Endothelial cell of umbilical vein (primary cell): ENCODE results near the gene YWHAH. TPM values are rescaled to one million over a fixed set of nuclear protein-coding genes. Genes with fewer than 3 reads are reported as not detected.

Experiments
- BruUV-seq: library from RNA; stranded (reverse); fragments of 400-500 nt; replicated peaks from 2 replicates; lab custom pipeline; 2021; lab: Mats Ljungman, UMichigan
- CTCF ChIA-PET: fragments of 300-600, 350-600 bp; sonication (Branson Sonifier 250); formaldehyde crosslinking; loops from one replicate; lab custom pipeline; 2021; ENCODE audit warnings: antibody characterized with exemption, inconsistent platforms; lab: Charles Lee
- POLR2A ChIA-PET: fragments of 300-600, 350-600 bp; sonication (Branson Sonifier 250); formaldehyde crosslinking; loops from one replicate; lab custom pipeline; 2021; ENCODE audit warnings: antibody characterized with exemption, inconsistent platforms; lab: Charles Lee
- DNase-seq: peaks from one replicate; pipeline ENCODE4 v3.0.0-alpha.2; 2011; ENCODE audit warnings: low read depth, low spot score
- FAIRE-seq: peaks from 2 replicates; lab custom pipeline; 2011; peaks lifted over from hg19 to GRCh38; lab: Jason Lieb, UNC
- H2AFZ ChIP-seq: 2 replicates; pipeline ENCODE4 v1.6.0; 2012; ENCODE audit warnings: low read depth, low read length, control low read depth, inconsistent platforms
- H3K27ac ChIP-seq: 2 replicates; pipeline ENCODE4 v1.5.1; 2011; ENCODE audit warnings: low read depth, mild to moderate bottlenecking, control low read depth, low read length, moderate library complexity; ENCODE audit not compliant: insufficient read depth
- H3K27me3 ChIP-seq, 2 experiments: 2 replicates each; pipeline versions ENCODE4 v1.6.0 to v1.6.1; 2011; ENCODE audit warnings: low read length in 2 of 2, mixed read lengths in 1 of 2; ENCODE audit not compliant: control insufficient read depth in 2 of 2, insufficient read depth in 2 of 2
- H3K36me3 ChIP-seq, 2 experiments: 2 replicates in 1 of 2; 3 replicates in 1 of 2; pipeline ENCODE4 v1.5.1; 2011; ENCODE audit warnings: low read length in 2 of 2, mild to moderate bottlenecking in 1 of 2, moderate library complexity in 1 of 2; ENCODE audit not compliant: control insufficient read depth in 2 of 2, insufficient read depth in 2 of 2; ENCODE audit errors: extremely low read depth in 1 of 2
- H3K4me1 ChIP-seq: 3 replicates; pipeline ENCODE4 v1.5.1; 2011; ENCODE audit warnings: mild to moderate bottlenecking, low read length; ENCODE audit not compliant: control insufficient read depth, insufficient read depth; ENCODE audit errors: extremely low read depth
- H3K4me2 ChIP-seq: 2 replicates; pipeline ENCODE4 v1.6.1; 2011; ENCODE audit warnings: low read length, control low read depth, mixed read lengths; ENCODE audit not compliant: insufficient read depth
- H3K4me3 ChIP-seq, 3 experiments: fragments of 200-600 bp in 1 of 3; sonication (generic), shearing (Covaris generic) in 1 of 3; replicated peaks in 1 of 3; 2 replicates each; pipeline ENCODE4 v1.5.1; 2011 to 2016; ENCODE audit warnings: control low read depth in 3 of 3, low read length in 3 of 3, mild to moderate bottlenecking in 2 of 3, inconsistent platforms in 1 of 3, low read depth in 1 of 3, moderate library complexity in 1 of 3; ENCODE audit not compliant: insufficient read depth in 1 of 3
- H3K79me2 ChIP-seq: 2 replicates; pipeline ENCODE4 v1.6.0; 2012; ENCODE audit warnings: low read length, inconsistent platforms; ENCODE audit not compliant: control insufficient read depth, insufficient read depth
- H3K9ac ChIP-seq: replicated peaks from 2 replicates; pipeline ENCODE3; 2011; ENCODE audit warnings: low read length, control low read depth; ENCODE audit not compliant: insufficient read depth; ENCODE audit errors: extremely low read depth
- H3K9me1 ChIP-seq: replicated peaks from 3 replicates; pipeline ENCODE4 v1.6.0; 2011; ENCODE audit warnings: mild to moderate bottlenecking, low read length; ENCODE audit not compliant: control insufficient read depth, insufficient read depth; ENCODE audit errors: extremely low read depth
- H3K9me3 ChIP-seq: replicated peaks from 2 replicates; pipeline ENCODE4 v1.5.1; 2012; ENCODE audit warnings: low read length, inconsistent platforms; ENCODE audit not compliant: control insufficient read depth, insufficient read depth
- H4K20me1 ChIP-seq: replicated peaks from 2 replicates; pipeline ENCODE3; 2011; ENCODE audit warnings: mild to moderate bottlenecking, low read length; ENCODE audit not compliant: control insufficient read depth, insufficient read depth; ENCODE audit errors: extremely low read depth
- CTCF ChIP-seq, 2 donors: IDR thresholded peaks; 1 replicate in 1 of 2; 2 replicates in 1 of 2; pipeline ENCODE4 v1.5.1; 2011; ENCODE audit warnings: low read length in 2 of 2, mild to moderate bottlenecking in 2 of 2, moderate library complexity in 2 of 2, control low read depth in 1 of 2, inconsistent platforms in 1 of 2, low read depth in 1 of 2; ENCODE audit not compliant: insufficient read depth in 1 of 2; ENCODE audit errors: extremely low read depth in 1 of 2
- EZH2 ChIP-seq: IDR thresholded peaks from 2 replicates; pipeline ENCODE4 v1.6.1; 2012; ENCODE audit warnings: borderline replicate concordance, low read depth, mild to moderate bottlenecking, moderate library complexity, low read length, inconsistent platforms; ENCODE audit not compliant: severe bottlenecking
- FOS ChIP-seq: IDR thresholded peaks from 2 replicates; pipeline ENCODE4 v1.6.1; 2011; ENCODE audit warnings: mild to moderate bottlenecking, low read length, moderate library complexity, borderline replicate concordance; ENCODE audit not compliant: insufficient read depth
- GATA2 ChIP-seq: IDR thresholded peaks from 2 replicates; pipeline ENCODE4 v1.7.0; 2011; ENCODE audit warnings: low read depth, mild to moderate bottlenecking, moderate library complexity, mixed read lengths, low read length; ENCODE audit not compliant: insufficient read length, insufficient read depth
- JUN ChIP-seq: IDR thresholded peaks from 2 replicates; pipeline ENCODE4 v1.6.1; 2011; ENCODE audit warnings: borderline replicate concordance, low read depth; ENCODE audit not compliant: insufficient read length, insufficient read depth
- MAX ChIP-seq: IDR thresholded peaks from 2 replicates; pipeline ENCODE4 v1.6.1; 2011; ENCODE audit not compliant: insufficient read depth, insufficient read length
- MYC ChIP-seq: IDR thresholded peaks from one replicate; pipeline ENCODE4 v1.6.1; 2011; ENCODE audit warnings: mild to moderate bottlenecking, low read depth, low read length
- POLR2A ChIP-seq: IDR thresholded peaks from 2 replicates; pipeline ENCODE4 v1.6.1; 2012; ENCODE audit warnings: low read depth, mild to moderate bottlenecking, control low read depth, low read length
- POLR2AphosphoS5 ChIP-seq: IDR thresholded peaks from 2 replicates; pipeline ENCODE4 v1.6.1; 2012; ENCODE audit warnings: low read depth, mild to moderate bottlenecking, control low read depth, low read length, moderate library complexity; ENCODE audit not compliant: insufficient read depth
- dilution Hi-C: fragments of 300-500 bp; cut with MboI; formaldehyde crosslinking; loops from one replicate; pipeline ENCODE4 v1.15.0; 2019; ENCODE audit warnings: low sequenced_read_pairs; ENCODE audit not compliant: extremely low pct_ligation_motif_present
- intact Hi-C: fragments of 100-400 bp; cut with micrococcal nuclease; formaldehyde crosslinking; loops from one replicate; pipeline ENCODE4 v1.10.0; 2022
- polyA plus RNA-seq, 4 experiments: library from polyadenylated mRNA; depleted of rRNA in 3 of 4; stranded (reverse) in 3 of 4; unstranded in 1 of 4; fragments of >200 nt; gene quantifications; 2 replicates each; pipeline versions ENCODE4 v1.2.1 to v1.2.3, GENCODE V29; 2011 to 2012; ENCODE audit warnings: missing spikeins in 1 of 4
- total RNA-seq: library from RNA; stranded (reverse); gene quantifications from 2 replicates; pipeline ENCODE4 v1.2.3, GENCODE V29; 2021

Gene YWHAH
- total and polyA plus RNA-seq, 2 donors (not counting 3 experiments of a cell fraction or from before 2014, with no cell fraction given), result 73.6 to 170 TPM

- Histone ChIP-seq H3K4me2 (no peak overlapping the region), H3K79me2 (no peaks in the 10 kb centered on the region), H3K4me1 (peaks cover 12% of the 10 kb centered on the region), H3K27me3 (peaks cover 5 to 9% of the 10 kb centered on the region in 2 experiments), H2AFZ (no peak overlapping the region), H3K36me3 (no peaks in the 10 kb centered on the region), H3K4me3 (no peak overlapping the region), H4K20me1 (no peaks in the 10 kb centered on the region), H3K9me1 (no peaks in the 10 kb centered on the region), H3K9me3 (no peaks in the 10 kb centered on the region), H3K27ac (no peak overlapping the region), H3K9ac (no peak overlapping the region)
- POLR2A ChIA-PET, result no interaction called here
- CTCF ChIA-PET, result no interaction called here
- no peak for FAIRE-seq
- no TSS peak for BruUV-seq
- intact Hi-C loops (no loop called here), dilution Hi-C loops (no loop called here)
- TF ChIP-seq POLR2AphosphoS5 (no peak), MYC (no peak), CTCF (IDR thresholded peaks at IDR 0.05; ENCODE audit: extremely low read depth in 1 of 2, insufficient read depth in 1 of 2, low read depth in 1 of 2, low read length in 2 of 2) (no peak), EZH2 (no peak), POLR2A (no peak), GATA2 (no peak), FOS (no peak), MAX (no peak), JUN (no peak)
- DNase-seq, result no peak
Measured at GRCh38 chr22:31925056-31925455, 19.3 kb upstream of the YWHAH start.
